ENCODE results near the gene AQP12A. TPM values are rescaled to one million over a fixed set of nuclear protein-coding genes. Genes with fewer than 3 reads are reported as not detected.

The AQP12A gene
- polyA plus RNA-seq, 1 donor: 0.76 TPM

GRCh38 chr2:240722796-240723735 lies 31.4 kb downstream of the AQP12A start:
- no peak for DNase-seq (ENCODE audit: low read depth)

- DNase-seq (ENCODE audit: low read depth): no peak
These were observed 32.2 kb downstream of the AQP12A start for GRCh38 chr2:240723851-240724250.

GRCh38 chr2:240724431-240724830 lies 32.8 kb downstream of the AQP12A start:
- no peak for DNase-seq (ENCODE audit: low read depth)

- DNase-seq (ENCODE audit: low read depth): no peak
These were observed 33.6 kb downstream of the AQP12A start for GRCh38 chr2:240725266-240725665.

GRCh38 chr2:240725671-240726070 lies 34.0 kb downstream of the AQP12A start:
- no peak for DNase-seq (ENCODE audit: low read depth)

- no peak for DNase-seq (ENCODE audit: low read depth)
These were observed 35.2 kb downstream of the AQP12A start for GRCh38 chr2:240726876-240727275.

- no peak for DNase-seq (ENCODE audit: low read depth)
These were observed 35.8 kb downstream of the AQP12A start for GRCh38 chr2:240727439-240727838.

- DNase-seq (ENCODE audit: low read depth): no peak
These were observed 36.2 kb downstream of the AQP12A start for GRCh38 chr2:240727913-240728312.

- no peak for DNase-seq (ENCODE audit: low read depth)
These were observed 36.7 kb downstream of the AQP12A start for GRCh38 chr2:240728361-240728760.

- no peak for DNase-seq (ENCODE audit: low read depth)
These were observed 37.2 kb downstream of the AQP12A start for GRCh38 chr2:240728827-240729226.

- DNase-seq (ENCODE audit: low read depth): no peak
These were observed 39.0 kb downstream of the AQP12A start for GRCh38 chr2:240730501-240731177.

GRCh38 chr2:240731178-240731545 lies 39.5 kb downstream of the AQP12A start:
- peak; percentile 2 for DNase-seq (ENCODE audit: low read depth)

GRCh38 chr2:240732184-240732583 lies 40.5 kb downstream of the AQP12A start:
- no peak for DNase-seq (ENCODE audit: low read depth)

GRCh38 chr2:240732911-240733622 lies 41.4 kb downstream of the AQP12A start:
- no peak for DNase-seq (ENCODE audit: low read depth)

GRCh38 chr2:240733803-240734495 lies 42.3 kb downstream of the AQP12A start:
- no peak for DNase-seq (ENCODE audit: low read depth)

GRCh38 chr2:240734756-240735155 lies 43.1 kb downstream of the AQP12A start:
- no peak for DNase-seq (ENCODE audit: low read depth)

GRCh38 chr2:240735476-240735875 lies 43.8 kb downstream of the AQP12A start:
- DNase-seq (ENCODE audit: low read depth): no peak

- DNase-seq (ENCODE audit: low read depth): no peak
These were observed 44.9 kb downstream of the AQP12A start for GRCh38 chr2:240736281-240737250.

GRCh38 chr2:240737512-240737911 lies 45.8 kb downstream of the AQP12A start:
- no peak for DNase-seq (ENCODE audit: low read depth)

GRCh38 chr2:240737958-240738357 lies 46.3 kb downstream of the AQP12A start:
- DNase-seq (ENCODE audit: low read depth): no peak

- DNase-seq (ENCODE audit: low read depth): no peak
These were observed 48.1 kb downstream of the AQP12A start for GRCh38 chr2:240739797-240740196.

Data from forelimb muscle (tissue), 1 donor.